IMR-90 (cell line): Measurements from ENCODE around the gene BMPER. TPM values are rescaled to one million over a fixed set of nuclear protein-coding genes. Genes with fewer than 3 reads are reported as not detected.

Experiments used
- ATAC-seq: fragments of 200-7000 bp; cut with Tn5 transposase; 2 replicates; pipeline ENCODE4 v1.9.1; 2020; ENCODE audit warnings: low read depth, mild to moderate bottlenecking, moderate library complexity
- BruUV-seq: library from RNA; stranded (reverse); fragments of 400-500 nt; replicated peaks from 2 replicates; lab custom pipeline; 2021; lab: Mats Ljungman, UMichigan
- CTCF ChIA-PET: fragments of 300-600 bp; formaldehyde crosslinking; extraction: SDS; loops from one replicate; lab custom pipeline; 2021; ENCODE audit warnings: antibody characterized with exemption; lab: Yijun Ruan, JAX
- POLR2A ChIA-PET: fragments of 300-600 bp; sonication (Branson Sonifier 250); formaldehyde crosslinking; loops from one replicate; lab custom pipeline; 2022; ENCODE audit warnings: antibody characterized with exemption; ENCODE audit not compliant: unreplicated experiment; lab: Charles Lee
- DNase-seq: peaks from one replicate; pipeline ENCODE4 v3.0.0; 2013
- H2AFZ ChIP-seq: replicated peaks from 2 replicates; pipeline ENCODE3; 2013; ENCODE audit warnings: low read length, mild to moderate bottlenecking; ENCODE audit not compliant: poor library complexity
- H2AK5ac ChIP-seq: 2 replicates; pipeline ENCODE4 v1.6.1; 2013; ENCODE audit warnings: low read depth, low read length, inconsistent platforms
- H2AK9ac ChIP-seq: replicated peaks from 2 replicates; pipeline ENCODE3; 2013; ENCODE audit warnings: mild to moderate bottlenecking, low read depth, low read length, moderate library complexity; ENCODE audit not compliant: poor library complexity
- H2BK120ac ChIP-seq: 2 replicates; pipeline ENCODE4 v1.6.1; 2013; ENCODE audit warnings: low read depth, low read length, inconsistent platforms
- H2BK15ac ChIP-seq: 3 replicates; pipeline ENCODE4 v1.6.1; 2013; ENCODE audit warnings: low read depth, low read length, inconsistent platforms
- H2BK20ac ChIP-seq: 2 replicates; pipeline ENCODE4 v1.6.1; 2013; ENCODE audit warnings: low read depth, mild to moderate bottlenecking, inconsistent platforms, low read length, moderate library complexity
- H2BK5ac ChIP-seq: 2 replicates; pipeline ENCODE4 v1.6.1; 2013; ENCODE audit warnings: mild to moderate bottlenecking, low read depth, low read length, inconsistent platforms; ENCODE audit not compliant: poor library complexity, severe bottlenecking
- H3K14ac ChIP-seq: replicated peaks from 2 replicates; pipeline ENCODE4 v1.6.1; 2013; ENCODE audit warnings: low read depth, low read length, inconsistent platforms
- H3K18ac ChIP-seq: 2 replicates; pipeline ENCODE4 v1.6.1; 2013; ENCODE audit warnings: low read depth, low read length, control low read depth
- H3K23ac ChIP-seq: 2 replicates; pipeline ENCODE4 v1.6.1; 2013; ENCODE audit warnings: low read depth, low read length, inconsistent platforms
- H3K27ac ChIP-seq: 2 replicates; pipeline ENCODE4 v1.5.1; 2013; ENCODE audit warnings: mild to moderate bottlenecking, control low read depth, low read length; ENCODE audit not compliant: insufficient read depth
- H3K27me3 ChIP-seq: 2 replicates; pipeline ENCODE4 v1.6.1; 2013; ENCODE audit warnings: low read length; ENCODE audit not compliant: control insufficient read depth, insufficient read depth
- H3K36me3 ChIP-seq: 2 replicates; pipeline ENCODE4 v1.6.1; 2013; ENCODE audit warnings: low read length, mixed read lengths; ENCODE audit not compliant: control insufficient read depth, insufficient read depth
- H3K4ac ChIP-seq: 2 replicates; pipeline ENCODE4 v1.6.1; 2013; ENCODE audit warnings: low read depth, low read length, inconsistent platforms
- H3K4me1 ChIP-seq: 2 replicates; pipeline ENCODE4 v1.6.1; 2013; ENCODE audit warnings: low read length, mixed read lengths; ENCODE audit not compliant: control insufficient read depth, insufficient read depth
- H3K4me2 ChIP-seq: 2 replicates; pipeline ENCODE4 v1.6.1; 2013; ENCODE audit warnings: low read depth, mild to moderate bottlenecking, control low read depth, low read length, moderate library complexity
- H3K4me3 ChIP-seq: 2 replicates; pipeline ENCODE4 v1.5.1; 2013; ENCODE audit warnings: low read depth, mild to moderate bottlenecking, control low read depth, low read length, moderate library complexity; ENCODE audit not compliant: insufficient read depth
- H3K56ac ChIP-seq: 2 replicates; pipeline ENCODE4 v1.6.1; 2013; ENCODE audit warnings: low read length, inconsistent platforms; ENCODE audit not compliant: insufficient read depth; ENCODE audit errors: extremely low read depth
- H3K79me1 ChIP-seq, 2 experiments: 2 replicates each; pipeline ENCODE4 v1.6.1; 2013; ENCODE audit warnings: low read length in 2 of 2, inconsistent platforms in 1 of 2, low read depth in 1 of 2
- H3K9ac ChIP-seq: 2 replicates; pipeline ENCODE4 v1.6.1; 2013; ENCODE audit warnings: low read depth, low read length, control low read depth
- H3K9me1 ChIP-seq: 2 replicates; pipeline ENCODE4 v1.6.1; 2013; ENCODE audit warnings: low read length, inconsistent platforms; ENCODE audit not compliant: insufficient read depth
- H3K9me3 ChIP-seq: 2 replicates; pipeline ENCODE4 v1.6.1; 2013; ENCODE audit warnings: low read length; ENCODE audit not compliant: control insufficient read depth, insufficient read depth
- H4K20me1 ChIP-seq: 2 replicates; pipeline ENCODE4 v1.6.1; 2013; ENCODE audit warnings: low read length, inconsistent platforms; ENCODE audit not compliant: insufficient read depth
- H4K5ac ChIP-seq: 2 replicates; pipeline ENCODE4 v1.6.1; 2013; ENCODE audit warnings: mild to moderate bottlenecking, low read depth, low read length, control low read depth
- H4K8ac ChIP-seq, 2 experiments: 2 replicates each; pipeline ENCODE4 v1.6.1; 2013; ENCODE audit warnings: low read depth in 2 of 2, low read length in 2 of 2, control low read depth in 1 of 2, inconsistent platforms in 1 of 2
- H4K91ac ChIP-seq: 2 replicates; pipeline ENCODE4 v1.6.1; 2013; ENCODE audit warnings: low read depth, low read length, inconsistent platforms; ENCODE audit not compliant: insufficient read depth
- BHLHE40 ChIP-seq: fragments of 150-350 bp; IDR thresholded peaks from 2 replicates; pipeline ENCODE4 v1.6.1; 2016; ENCODE audit warnings: mild to moderate bottlenecking, low read depth, low read length
- CEBPB ChIP-seq: IDR thresholded peaks from 2 replicates; pipeline ENCODE4 v1.6.1; 2012; ENCODE audit warnings: low read depth, low read length, improper control_type of control experiment
- ELK1 ChIP-seq: fragments of 150-350 bp; IDR thresholded peaks from 2 replicates; pipeline ENCODE4 v1.6.1; 2016; ENCODE audit warnings: low read depth, mild to moderate bottlenecking, low read length, moderate library complexity, borderline replicate concordance
- FOS ChIP-seq: fragments of 150-350 bp; IDR thresholded peaks from 2 replicates; pipeline ENCODE4 v1.6.1; 2016; ENCODE audit warnings: low read depth, low read length
- MAFK ChIP-seq: IDR thresholded peaks from 2 replicates; pipeline ENCODE4 v1.6.1; 2012; ENCODE audit warnings: low read depth, low read length, improper control_type of control experiment
- MAZ ChIP-seq: IDR thresholded peaks from 2 replicates; pipeline ENCODE4 v1.6.1; 2012; ENCODE audit warnings: low read depth, mild to moderate bottlenecking, low read length, improper control_type of control experiment, moderate library complexity, borderline replicate concordance
- MXI1 ChIP-seq: IDR thresholded peaks from 2 replicates; pipeline ENCODE4 v1.6.1; 2012; ENCODE audit warnings: low read depth, mild to moderate bottlenecking, low read length, moderate library complexity, borderline replicate concordance
- POLR2A ChIP-seq: IDR thresholded peaks from 2 replicates; pipeline ENCODE4 v1.6.1; 2012; ENCODE audit warnings: mild to moderate bottlenecking, low read depth, low read length
- RAD21 ChIP-seq: IDR thresholded peaks from 2 replicates; pipeline ENCODE4 v1.6.1; 2012; ENCODE audit warnings: low read length, improper control_type of control experiment
- RCOR1 ChIP-seq: IDR thresholded peaks from 2 replicates; pipeline ENCODE4 v1.6.1; 2012; ENCODE audit warnings: mild to moderate bottlenecking, low read length, improper control_type of control experiment; ENCODE audit not compliant: insufficient replicate concordance
- RFX5 ChIP-seq: IDR thresholded peaks from 2 replicates; pipeline ENCODE4 v1.8.0; 2012; ENCODE audit warnings: low read depth, mild to moderate bottlenecking, low read length, moderate library complexity
- SMC3 ChIP-seq: fragments of 150-350 bp; IDR thresholded peaks from 2 replicates; pipeline ENCODE4 v1.6.1; 2016; ENCODE audit warnings: low read depth, mild to moderate bottlenecking, antibody characterized with exemption, low read length, moderate library complexity
- WGBS, 2 experiments: methylation state at CpG; one replicate each; pipeline versions ENCODE4 v1.1.5 to v1.1.7; 2013; ENCODE audit warnings: missing lambda C conversion rate in 2 of 2; ENCODE audit not compliant: insufficient read length in 1 of 2; ENCODE audit errors: extremely low coverage in 2 of 2; 5-methylcytosine and 5-hydroxymethylcytosine counted together
- dilution Hi-C: fragments of 300-500 bp; cut with HindIII; formaldehyde crosslinking; loops from one replicate; pipeline ENCODE4 v1.14.3; 2018; ENCODE audit warnings: low sequenced_read_pairs; ENCODE audit not compliant: unreplicated experiment
- in situ Hi-C: fragments of 300-500 bp; cut with MboI; formaldehyde crosslinking; loops from 3 replicates; pipeline ENCODE4 v1.14.3; 2019; ENCODE audit warnings: low sequenced_read_pairs, inconsistent platforms, mixed read lengths
- intact Hi-C: fragments of 100-400 bp; cut with micrococcal nuclease; formaldehyde crosslinking; loops from 2 replicates; pipeline ENCODE4 v1.10.0; 2022
- polyA plus RNA-seq, 3 experiments: library from polyadenylated mRNA; depleted of rRNA; stranded (reverse); fragments of >200 nt; gene quantifications; 2 replicates each; pipeline ENCODE4 v1.2.3, GENCODE V29; 2012; ENCODE audit warnings: low replicate concordance in 1 of 3
- total RNA-seq: library from RNA; depleted of rRNA; stranded (reverse); fragments of >200 nt; gene quantifications from 2 replicates; pipeline ENCODE4 v1.2.3, GENCODE V29; 2012
- TF ChIP-seq, protein P1 (sequence below): fragments of 150-350 bp; IDR thresholded peaks from 2 replicates; pipeline ENCODE4 v1.6.1; 2017; ENCODE audit warnings: mild to moderate bottlenecking, antibody characterized with exemption, low read length, low read depth

The BMPER gene
- total and polyA plus RNA-seq, 2 of the 4 experiments (the other 2 are of a cell fraction) = 6.2 to 7.9 TPM

GRCh38 chr7:34138483-34138882, 233.1 kb downstream of the BMPER start:
- H3K4me1 ChIP-seq = peaks cover 5% of the 10 kb centered on the region
- no peak overlapping the region for H2BK20ac ChIP-seq
- no peak overlapping the region for H4K8ac ChIP-seq
- no peak overlapping the region for H3K23ac ChIP-seq
- H4K20me1 ChIP-seq = no peaks in the 10 kb centered on the region
- no peak overlapping the region for H3K9ac ChIP-seq
- ChIA-PET POLR2A (no interaction called here), CTCF (interaction anchor here (1.4 kb wide), 1 partner anchor 13 kb away, joined by 3 read pairs; no protein-coding TSS in a partner anchor)
- no peak overlapping the region for H2BK5ac ChIP-seq
- H3K79me1 ChIP-seq = no peaks in the 10 kb centered on the region
- H4K5ac ChIP-seq = no peak overlapping the region
- TF ChIP-seq MAFK (no peak), ELK1 (no peak), BHLHE40 (no peak), RFX5 (no peak), FOS (no peak), CEBPB (no peak), POLR2A (no peak), SMC3 (no peak), RAD21 (no peak), MAZ (no peak), MXI1 (no peak), RCOR1 (no peak)
- TF ChIP-seq, protein P1, sequence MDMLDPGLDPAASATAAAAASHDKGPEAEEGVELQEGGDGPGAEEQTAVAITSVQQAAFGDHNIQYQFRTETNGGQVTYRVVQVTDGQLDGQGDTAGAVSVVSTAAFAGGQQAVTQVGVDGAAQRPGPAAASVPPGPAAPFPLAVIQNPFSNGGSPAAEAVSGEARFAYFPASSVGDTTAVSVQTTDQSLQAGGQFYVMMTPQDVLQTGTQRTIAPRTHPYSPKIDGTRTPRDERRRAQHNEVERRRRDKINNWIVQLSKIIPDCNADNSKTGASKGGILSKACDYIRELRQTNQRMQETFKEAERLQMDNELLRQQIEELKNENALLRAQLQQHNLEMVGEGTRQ = no peak
- no peak overlapping the region for H3K27ac ChIP-seq
- H3K14ac ChIP-seq = no peak overlapping the region
- H2BK15ac ChIP-seq = no peak overlapping the region
- no peak for ATAC-seq
- BruUV-seq = no TSS peak
- no peaks in the 10 kb centered on the region for H3K36me3 ChIP-seq
- WGBS, 2 experiments = no CpG with 5 or more reads among the region's 2 CpGs
- no peak overlapping the region for H3K4me3 ChIP-seq
- intact Hi-C loops = loop anchor here (10.0 kb wide), 1 partner anchor 154 kb away; no protein-coding TSS in a partner anchor
- no peak overlapping the region for H3K4me2 ChIP-seq
- no peak for DNase-seq
- no peak overlapping the region for H3K18ac ChIP-seq
- no peak overlapping the region for H3K4ac ChIP-seq
- no peak overlapping the region for H4K91ac ChIP-seq
- no peaks in the 10 kb centered on the region for H3K9me3 ChIP-seq
- dilution Hi-C loops = no loop called here
- no peaks in the 10 kb centered on the region for H3K9me1 ChIP-seq
- H2AK9ac ChIP-seq = no peak overlapping the region
- in situ Hi-C loops = loop anchor here (10.0 kb wide), 1 partner anchor 176 kb away; no protein-coding TSS in a partner anchor
- H3K27me3 ChIP-seq = no peaks in the 10 kb centered on the region
- no peak overlapping the region for H2BK120ac ChIP-seq
- H2AK5ac ChIP-seq = no peak overlapping the region
- H2AFZ ChIP-seq = no peak overlapping the region
- H3K56ac ChIP-seq = no peak overlapping the region
